ENCODE measurements around the gene LACRT. TPM values are rescaled to one million over a fixed set of nuclear protein-coding genes. Genes with fewer than 3 reads are reported as not detected.

LACRT gene
- total and polyA plus RNA-seq, 2 donors (not counting 1 experiment from before 2014, with no cell fraction given): not detected

DNA sequence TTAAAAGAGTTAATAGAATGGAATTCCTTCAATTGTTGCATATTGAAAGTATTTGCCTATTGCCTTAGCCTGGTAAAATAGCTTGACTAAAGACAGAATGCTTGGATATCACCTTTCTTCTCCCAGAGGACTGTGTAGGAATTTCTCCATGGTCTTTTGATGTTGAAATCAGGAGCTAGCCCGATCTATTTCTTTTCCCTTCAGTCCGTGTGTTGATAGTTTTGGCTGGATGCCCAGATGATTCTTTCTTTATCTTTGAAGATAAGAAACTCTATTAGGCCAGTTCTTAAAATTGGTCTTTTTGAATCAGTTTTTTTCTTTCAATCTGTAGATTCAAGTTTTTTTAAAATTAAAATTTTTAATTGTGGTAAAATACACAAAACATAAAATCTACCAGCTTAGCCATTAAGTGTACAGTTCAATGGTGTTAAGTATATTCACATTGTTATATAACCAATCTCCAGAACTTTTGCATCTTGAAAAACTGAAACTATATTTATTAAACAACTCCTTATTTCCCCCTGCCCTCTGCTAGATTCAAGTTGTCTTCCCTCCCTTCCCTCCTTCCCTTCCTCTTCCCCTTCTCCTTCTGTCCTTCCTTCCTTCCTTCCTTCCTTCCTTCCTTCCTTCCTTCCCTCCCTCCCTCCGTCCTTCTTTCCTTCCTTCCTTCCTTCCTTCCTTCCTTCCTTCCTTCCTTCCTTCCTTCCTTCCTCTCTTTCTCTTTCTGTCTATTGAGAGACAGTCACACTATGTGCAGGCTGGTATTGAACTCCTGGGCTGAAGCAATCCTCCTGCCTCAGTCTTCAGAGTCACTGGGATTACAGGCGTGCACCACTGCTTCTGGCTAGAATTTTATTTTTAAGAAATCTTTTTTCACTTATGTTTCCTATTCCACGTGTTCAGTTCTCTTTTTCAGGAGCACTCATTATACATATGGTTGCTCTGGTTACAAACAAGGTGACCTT, 10.1 kb downstream of the LACRT start:
- WGBS (ENCODE audit: insufficient coverage): no CpG with 5 or more reads among the region's 5 CpGs
- no peak overlapping the region for H3K4me3 Mint-ChIP-seq

More for the DNA sequence above, 10.1 kb downstream of the LACRT start:
- intact Hi-C loops (cut with micrococcal nuclease): no loop called here
- H2AFZ ChIP-seq (ENCODE audit: insufficient read depth, low read depth, low read length, poor library complexity, severe bottlenecking): no peak overlapping the region
- no peak overlapping the region for H3K9ac ChIP-seq (ENCODE audit: low read length)
- no peak for TF ChIP-seq EZH2 (IDR thresholded peaks at IDR 0.05; ENCODE audit: borderline replicate concordance, insufficient read depth, low read depth, low read length, poor library complexity, severe bottlenecking)
- no peak for TF ChIP-seq CTCF (IDR thresholded peaks at IDR 0.05)
- H3K27me3 ChIP-seq (replicated peaks in 1 of 4; ENCODE audit: control extremely low read depth in 1 of 4, control insufficient read depth in 3 of 4, insufficient read depth in 4 of 4, low read length in 3 of 4): peaks cover 0 to 31% (median 15%) of the 10 kb centered on the region in 4 experiments
- CTCF ChIA-PET: no interaction called here
- H3K27ac Mint-ChIP-seq: no peak overlapping the region
- H3K79me2 ChIP-seq (ENCODE audit: control insufficient read depth, insufficient read depth, low read length): no peaks in the 10 kb centered on the region
- peaks cover 53% of the 10 kb centered on the region for H3K27me3 Mint-ChIP-seq
- H3K4me3 ChIP-seq (ENCODE audit: control extremely low read depth in 1 of 5, extremely low read depth in 1 of 5, insufficient read depth in 1 of 5, low read depth in 2 of 5, low read length in 4 of 5): no peak overlapping the region
- no peak overlapping the region for H3K4me2 ChIP-seq (replicated peaks; ENCODE audit: low read depth, low read length, poor library complexity, severe bottlenecking)
- no peaks in the 10 kb centered on the region for H4K20me1 ChIP-seq (ENCODE audit: control insufficient read depth, insufficient read depth, low read length, poor library complexity, severe bottlenecking)
- H3K27ac ChIP-seq (ENCODE audit: low read length in 2 of 2): no peak overlapping the region
- DNase-seq (no peak), ATAC-seq (ENCODE audit: low read depth) (no peak)
- H3K9me3 Mint-ChIP-seq (ENCODE audit: insufficient read depth): no peaks in the 10 kb centered on the region
- no peaks in the 10 kb centered on the region for H3K4me1 ChIP-seq (ENCODE audit: control insufficient read depth in 2 of 2, insufficient read depth in 2 of 2, low read length in 2 of 2)
- peaks cover 2 to 15% (median 14%) of the 10 kb centered on the region in 3 donors for H3K9me3 ChIP-seq (ENCODE audit: control extremely low read depth in 1 of 3, control insufficient read depth in 2 of 3, insufficient read depth in 1 of 3, low read length in 2 of 3)
- POLR2A ChIA-PET: no interaction called here
- no peaks in the 10 kb centered on the region for H3K4me1 Mint-ChIP-seq
- no peaks in the 10 kb centered on the region for H3K36me3 ChIP-seq (replicated peaks in 1 of 2; ENCODE audit: control extremely low read depth in 1 of 2, control insufficient read depth in 1 of 2, extremely low read depth in 1 of 2, insufficient read depth in 2 of 2, low read length in 1 of 2)
